DMS53 treated with DMSO at 0.1 percent for 48 hours (cell line): ENCODE measurements around the gene NACC1.

Source experiments
- DNase-seq: peaks from one replicate; lab custom pipeline; 2025; ENCODE audit not compliant: unreplicated experiment; lab: John Stamatoyannopoulos, UW

NACC1 gene

GRCh38 chr19:13118424-13119193 is 545 bp downstream of the NACC1 start:
- no peak for DNase-seq

DNA sequence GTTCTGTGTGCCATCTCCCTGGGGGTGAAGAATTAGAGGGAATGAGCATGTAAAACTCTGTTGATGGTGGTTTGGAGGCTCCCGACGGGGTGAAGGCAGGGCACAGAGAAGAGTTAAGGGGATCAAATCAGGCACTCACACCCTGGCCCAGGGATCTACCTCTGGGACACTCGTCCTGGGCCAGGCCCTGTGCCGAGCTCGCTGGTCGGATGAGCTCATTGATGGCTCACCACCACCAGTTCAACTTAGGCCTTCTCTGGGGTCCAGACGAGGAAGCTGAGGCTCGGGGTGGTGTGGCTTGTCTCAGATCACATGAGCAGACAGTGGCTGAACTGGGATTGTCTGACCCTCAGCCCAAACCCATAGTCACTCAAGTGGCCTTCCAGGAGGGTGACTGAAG is 1.6 kb downstream of the NACC1 start:
- no peak for DNase-seq

- DNase-seq = no peak
These were observed 2.0 kb downstream of the NACC1 start for GRCh38 chr19:13120031-13120430.

GRCh38 chr19:13120817-13121216 is 2.8 kb downstream of the NACC1 start:
- DNase-seq = no peak

DNA sequence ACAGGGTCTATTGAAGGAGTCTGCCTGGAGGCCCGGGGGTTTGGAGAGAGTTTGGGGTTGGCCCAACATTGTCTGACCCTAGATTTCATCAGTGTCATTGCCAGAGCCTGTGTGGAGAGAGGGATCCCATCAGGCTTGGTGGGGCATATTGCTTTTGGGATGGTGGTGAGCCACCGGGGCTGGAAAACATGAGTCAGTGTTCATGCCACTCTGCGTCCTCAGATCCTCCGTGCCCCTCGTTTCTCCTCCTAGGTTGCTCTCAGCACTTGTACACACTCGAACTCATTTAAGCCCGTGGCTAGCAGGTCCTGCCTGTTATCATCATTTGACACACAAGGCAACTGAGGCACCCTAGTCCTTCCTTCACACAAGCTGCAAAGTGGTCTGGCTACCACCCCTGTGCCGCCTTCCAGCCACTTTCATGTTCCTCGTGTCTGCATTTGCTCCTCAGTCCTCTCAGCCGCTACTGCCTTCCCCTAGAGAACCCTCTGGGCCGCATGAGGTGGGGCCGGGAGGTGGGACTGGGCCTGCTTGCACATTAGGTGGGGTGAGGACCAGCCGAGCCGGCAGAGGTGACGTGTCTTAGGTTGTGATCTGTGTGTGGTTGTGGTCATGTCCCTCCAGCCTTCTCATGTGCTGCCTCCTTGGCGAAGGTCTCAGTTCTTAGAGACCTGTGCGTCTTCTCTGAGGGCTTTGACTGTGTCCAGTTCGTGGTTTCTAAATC is 3.6 kb downstream of the NACC1 start:
- DNase-seq = no peak

- DNase-seq = no peak
These were observed 4.3 kb downstream of the NACC1 start for GRCh38 chr19:13122275-13122878.

GRCh38 chr19:13122980-13123957 is 5.2 kb downstream of the NACC1 start:
- DNase-seq = no peak

GRCh38 chr19:13127051-13127450 is 9.0 kb downstream of the NACC1 start:
- DNase-seq = no peak

GRCh38 chr19:13127811-13128575 is 9.9 kb downstream of the NACC1 start:
- DNase-seq = no peak

- no peak for DNase-seq
These were observed 10.5 kb downstream of the NACC1 start for GRCh38 chr19:13128583-13128982.

DNA sequence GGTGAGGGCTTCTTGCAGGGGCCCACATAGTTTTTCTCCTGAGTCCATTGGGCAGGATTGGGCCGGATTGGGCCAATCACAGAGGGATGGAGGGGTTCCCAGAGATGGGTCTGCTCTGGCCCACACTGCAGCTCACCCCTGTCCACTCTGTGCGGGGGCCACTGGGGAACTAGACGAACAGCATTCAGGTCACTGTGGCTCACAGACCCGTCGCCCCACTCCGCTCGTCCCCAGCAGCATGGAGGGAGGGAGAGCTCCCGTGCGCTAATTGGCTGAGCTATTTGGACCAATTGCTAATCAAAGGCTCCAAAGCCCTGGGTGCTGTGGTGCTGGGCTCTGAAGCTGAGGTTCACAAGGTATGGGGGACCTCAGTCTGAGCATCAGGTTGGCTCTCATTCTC is 11.3 kb downstream of the NACC1 start:
- no peak for DNase-seq

- DNase-seq = no peak
These were observed 12.9 kb downstream of the NACC1 start for GRCh38 chr19:13130886-13131490.

- DNase-seq = no peak
These were observed 14.6 kb downstream of the NACC1 start for GRCh38 chr19:13132471-13133180.

DNA sequence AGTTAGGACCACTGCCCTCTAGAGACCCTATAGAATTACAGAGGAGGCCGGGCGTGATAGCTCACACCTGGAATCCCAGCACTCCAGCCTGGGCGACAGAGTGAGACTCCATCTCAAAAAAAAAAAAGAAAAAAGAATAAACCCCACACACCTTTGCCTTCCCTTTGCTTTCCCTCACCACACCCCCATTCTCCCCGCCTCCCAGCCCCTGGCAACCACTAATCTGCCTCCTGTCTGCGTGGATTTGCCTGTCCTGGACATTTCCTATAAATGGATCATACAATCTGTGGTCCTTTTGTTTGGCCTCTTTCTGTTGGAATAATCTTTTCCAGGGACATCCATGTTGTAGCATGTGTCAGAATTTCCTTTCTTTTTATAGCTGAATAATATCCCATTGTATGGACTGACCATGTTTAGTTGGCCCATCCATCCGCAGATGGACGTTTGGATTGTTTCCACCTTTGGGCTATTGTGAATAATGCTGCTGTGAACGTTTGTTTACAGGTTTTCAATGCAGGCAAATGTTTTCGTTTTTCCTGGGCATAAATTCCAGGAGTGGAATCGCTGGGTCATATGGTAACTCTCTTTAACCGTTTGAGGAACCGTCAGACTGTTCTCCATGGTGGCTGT is 15.3 kb downstream of the NACC1 start:
- no peak for DNase-seq

- no peak for DNase-seq
These were observed 16.6 kb downstream of the NACC1 start for GRCh38 chr19:13134626-13135025.

DNA sequence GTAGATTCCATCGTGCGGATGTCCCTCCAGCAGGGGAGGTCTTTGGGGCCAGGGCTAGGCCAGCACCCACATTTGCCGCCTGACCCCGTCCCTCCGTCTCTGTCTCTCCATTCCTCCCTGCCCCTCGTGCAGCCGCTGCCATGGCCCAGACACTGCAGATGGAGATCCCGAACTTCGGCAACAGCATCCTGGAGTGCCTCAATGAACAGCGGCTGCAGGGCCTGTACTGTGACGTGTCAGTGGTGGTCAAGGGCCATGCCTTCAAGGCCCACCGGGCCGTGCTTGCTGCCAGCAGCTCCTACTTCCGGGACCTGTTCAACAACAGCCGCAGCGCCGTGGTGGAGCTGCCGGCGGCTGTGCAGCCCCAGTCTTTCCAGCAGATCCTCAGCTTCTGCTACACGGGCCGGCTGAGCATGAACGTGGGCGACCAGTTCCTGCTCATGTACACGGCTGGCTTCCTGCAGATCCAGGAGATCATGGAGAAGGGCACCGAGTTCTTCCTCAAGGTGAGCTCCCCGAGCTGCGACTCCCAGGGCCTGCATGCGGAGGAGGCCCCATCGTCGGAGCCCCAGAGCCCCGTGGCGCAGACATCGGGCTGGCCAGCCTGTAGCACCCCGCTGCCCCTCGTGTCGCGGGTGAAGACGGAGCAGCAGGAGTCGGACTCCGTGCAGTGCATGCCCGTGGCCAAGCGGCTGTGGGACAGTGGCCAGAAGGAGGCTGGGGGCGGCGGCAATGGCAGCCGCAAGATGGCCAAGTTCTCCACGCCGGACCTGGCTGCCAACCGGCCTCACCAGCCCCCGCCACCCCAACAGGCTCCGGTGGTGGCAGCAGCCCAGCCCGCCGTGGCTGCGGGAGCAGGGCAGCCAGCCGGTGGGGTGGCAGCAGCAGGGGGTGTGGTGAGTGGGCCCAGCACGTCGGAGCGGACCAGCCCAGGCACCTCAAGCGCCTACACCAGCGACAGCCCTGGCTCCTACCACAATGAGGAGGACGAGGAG is 17.3 kb downstream of the NACC1 start:
- DNase-seq = no peak

- no peak for DNase-seq
These were observed 19.3 kb downstream of the NACC1 start for GRCh38 chr19:13137290-13137794.
